GM20000 (cell line): Measurements from ENCODE around the gene KPNA1.
A peak's percentile ranks its signal among the peaks of the same experiment; 100 is the strongest.

Source experiments
- DNase-seq: peaks from one replicate; pipeline ENCODE4 v3.0.0; 2012; ENCODE audit warnings: low spot score
- TF ChIP-seq, protein P1 (sequence below): IDR thresholded peaks from 2 replicates; pipeline ENCODE4 v1.5.1; 2012; ENCODE audit warnings: mild to moderate bottlenecking, control low read depth; ENCODE audit errors: extremely low read depth, missing control alignments

Gene KPNA1

DNA sequence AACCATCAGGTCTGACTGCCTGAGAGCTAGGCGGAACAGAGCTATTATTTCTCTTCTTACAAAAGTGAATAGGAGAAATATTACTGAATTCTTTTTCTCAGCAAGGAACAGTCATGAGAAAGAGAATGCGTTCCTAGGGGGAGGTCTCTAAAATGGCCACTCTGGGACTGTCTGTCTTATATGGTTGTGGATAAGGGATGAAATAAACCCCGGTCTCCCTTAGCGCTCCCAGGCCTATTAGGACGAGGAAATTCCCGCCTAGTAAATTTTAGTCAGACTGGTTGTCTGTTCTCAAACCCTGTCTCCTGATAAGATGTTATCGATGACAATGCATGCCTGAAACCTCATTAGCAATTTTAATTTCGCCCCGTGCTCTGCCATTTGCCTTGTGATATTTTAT lies 78.8 kb downstream of the KPNA1 start:
- no peak for DNase-seq
- TF ChIP-seq, protein P1, sequence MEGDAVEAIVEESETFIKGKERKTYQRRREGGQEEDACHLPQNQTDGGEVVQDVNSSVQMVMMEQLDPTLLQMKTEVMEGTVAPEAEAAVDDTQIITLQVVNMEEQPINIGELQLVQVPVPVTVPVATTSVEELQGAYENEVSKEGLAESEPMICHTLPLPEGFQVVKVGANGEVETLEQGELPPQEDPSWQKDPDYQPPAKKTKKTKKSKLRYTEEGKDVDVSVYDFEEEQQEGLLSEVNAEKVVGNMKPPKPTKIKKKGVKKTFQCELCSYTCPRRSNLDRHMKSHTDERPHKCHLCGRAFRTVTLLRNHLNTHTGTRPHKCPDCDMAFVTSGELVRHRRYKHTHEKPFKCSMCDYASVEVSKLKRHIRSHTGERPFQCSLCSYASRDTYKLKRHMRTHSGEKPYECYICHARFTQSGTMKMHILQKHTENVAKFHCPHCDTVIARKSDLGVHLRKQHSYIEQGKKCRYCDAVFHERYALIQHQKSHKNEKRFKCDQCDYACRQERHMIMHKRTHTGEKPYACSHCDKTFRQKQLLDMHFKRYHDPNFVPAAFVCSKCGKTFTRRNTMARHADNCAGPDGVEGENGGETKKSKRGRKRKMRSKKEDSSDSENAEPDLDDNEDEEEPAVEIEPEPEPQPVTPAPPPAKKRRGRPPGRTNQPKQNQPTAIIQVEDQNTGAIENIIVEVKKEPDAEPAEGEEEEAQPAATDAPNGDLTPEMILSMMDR, result no peak

DNA sequence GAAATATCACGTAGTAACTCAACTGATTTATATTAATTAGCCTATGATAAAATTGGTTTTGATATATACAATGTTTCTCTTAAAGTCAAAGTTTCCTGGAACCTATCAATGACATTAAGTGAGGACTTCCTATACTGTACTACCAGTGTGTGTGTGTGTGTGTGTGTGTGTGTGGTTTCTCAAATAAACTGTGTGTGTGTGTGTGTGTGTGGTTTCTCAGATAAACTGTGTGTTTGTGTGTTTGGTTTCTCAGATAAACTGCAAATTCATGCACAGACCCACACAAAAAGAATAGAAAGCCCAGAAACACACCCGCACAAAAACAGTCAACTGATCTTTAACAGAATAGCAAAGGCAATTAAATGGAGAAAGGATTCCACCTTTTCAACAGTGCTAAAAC lies 84.4 kb downstream of the KPNA1 start:
- no peak for DNase-seq
- TF ChIP-seq, protein P1, result no peak

DNA sequence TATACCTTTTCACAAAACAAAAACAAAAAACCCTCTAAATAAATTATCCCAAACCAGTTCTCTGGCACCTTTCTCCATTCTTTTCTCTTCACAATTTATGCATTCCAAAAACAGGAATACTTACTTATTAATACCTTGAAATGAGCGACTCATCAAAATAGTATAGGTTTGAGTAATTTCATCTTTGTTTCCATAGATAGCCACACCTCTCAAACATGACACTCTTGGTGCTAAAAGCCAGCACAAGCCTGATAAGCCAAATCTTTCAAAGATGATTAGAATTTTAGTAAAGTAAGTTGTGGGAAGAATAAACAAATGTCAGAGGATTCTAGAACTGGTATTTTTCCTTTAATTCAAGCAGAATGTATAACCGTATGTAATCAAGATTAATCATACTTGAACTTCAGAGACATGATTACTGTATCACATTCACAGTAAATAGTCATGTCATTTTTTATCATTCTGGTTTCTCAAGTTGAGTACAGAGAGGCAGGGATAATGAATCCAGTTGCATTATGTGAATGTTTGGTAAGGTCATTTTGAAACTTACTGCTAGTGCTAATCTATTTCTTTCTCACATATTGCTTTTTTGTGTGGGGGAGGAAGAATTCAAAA lies 86.8 kb downstream of the KPNA1 start:
- DNase-seq, result peak; percentile 13
- TF ChIP-seq, protein P1, result no peak

DNA sequence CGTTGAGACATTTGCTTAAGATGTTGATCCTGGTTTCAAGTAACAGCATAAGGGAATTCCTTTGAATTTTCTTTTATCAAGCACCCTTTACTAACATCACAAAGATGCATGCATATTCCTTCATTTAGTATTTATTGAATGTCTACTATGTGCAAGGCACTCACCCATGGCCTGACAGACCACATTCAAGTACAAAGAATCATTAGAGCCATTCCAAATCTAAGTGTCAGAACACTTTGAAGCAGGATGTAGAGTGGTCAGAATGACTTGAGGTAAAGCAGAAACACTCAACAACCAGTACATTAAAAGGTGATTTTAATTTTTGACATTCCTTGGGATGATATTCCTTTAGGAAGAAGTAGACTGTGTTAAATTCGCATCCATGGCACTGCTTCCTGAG lies 92.9 kb downstream of the KPNA1 start:
- TF ChIP-seq, protein P1, result no peak
- no peak for DNase-seq

DNA sequence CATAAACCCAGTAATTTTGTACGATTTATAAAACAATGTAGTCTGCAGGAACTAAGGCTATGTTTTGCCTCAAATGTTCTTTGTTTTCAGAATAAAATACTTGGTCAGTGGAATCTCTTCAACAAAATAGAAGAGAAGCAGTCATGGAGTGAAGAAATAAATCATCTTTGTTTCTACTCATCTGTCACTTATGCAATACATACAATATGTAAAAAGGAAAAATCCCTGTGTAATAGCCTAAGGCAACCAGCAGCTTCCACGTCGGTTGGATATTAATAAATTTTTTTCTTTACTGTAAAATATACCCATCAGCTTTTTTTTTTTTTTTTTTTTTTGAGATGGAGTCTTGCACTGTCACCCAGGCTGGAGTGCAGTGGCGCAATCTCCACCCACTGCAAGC lies 93.6 kb downstream of the KPNA1 start:
- TF ChIP-seq, protein P1, result no peak
- no peak for DNase-seq

DNA sequence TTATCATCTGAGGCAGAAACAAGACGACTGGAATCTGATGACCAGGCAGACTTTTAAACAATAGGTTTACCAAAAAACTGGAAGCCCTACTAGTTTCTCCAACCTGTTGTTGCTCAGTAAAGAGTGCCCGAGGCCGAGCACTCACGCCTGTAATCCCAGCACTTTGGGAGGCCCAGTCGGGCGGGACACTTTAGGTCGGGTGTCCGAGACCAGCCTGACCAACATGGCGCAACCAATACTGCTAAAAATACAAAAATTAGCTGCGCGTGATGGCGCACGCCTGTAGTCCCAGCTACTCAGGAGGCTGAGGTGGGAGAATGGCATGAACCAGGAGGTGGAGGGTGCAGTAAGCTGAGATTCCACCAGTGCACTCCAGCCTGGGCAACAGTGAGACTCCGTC lies 97.8 kb downstream of the KPNA1 start:
- TF ChIP-seq, protein P1, result no peak
- DNase-seq, result no peak

DNA sequence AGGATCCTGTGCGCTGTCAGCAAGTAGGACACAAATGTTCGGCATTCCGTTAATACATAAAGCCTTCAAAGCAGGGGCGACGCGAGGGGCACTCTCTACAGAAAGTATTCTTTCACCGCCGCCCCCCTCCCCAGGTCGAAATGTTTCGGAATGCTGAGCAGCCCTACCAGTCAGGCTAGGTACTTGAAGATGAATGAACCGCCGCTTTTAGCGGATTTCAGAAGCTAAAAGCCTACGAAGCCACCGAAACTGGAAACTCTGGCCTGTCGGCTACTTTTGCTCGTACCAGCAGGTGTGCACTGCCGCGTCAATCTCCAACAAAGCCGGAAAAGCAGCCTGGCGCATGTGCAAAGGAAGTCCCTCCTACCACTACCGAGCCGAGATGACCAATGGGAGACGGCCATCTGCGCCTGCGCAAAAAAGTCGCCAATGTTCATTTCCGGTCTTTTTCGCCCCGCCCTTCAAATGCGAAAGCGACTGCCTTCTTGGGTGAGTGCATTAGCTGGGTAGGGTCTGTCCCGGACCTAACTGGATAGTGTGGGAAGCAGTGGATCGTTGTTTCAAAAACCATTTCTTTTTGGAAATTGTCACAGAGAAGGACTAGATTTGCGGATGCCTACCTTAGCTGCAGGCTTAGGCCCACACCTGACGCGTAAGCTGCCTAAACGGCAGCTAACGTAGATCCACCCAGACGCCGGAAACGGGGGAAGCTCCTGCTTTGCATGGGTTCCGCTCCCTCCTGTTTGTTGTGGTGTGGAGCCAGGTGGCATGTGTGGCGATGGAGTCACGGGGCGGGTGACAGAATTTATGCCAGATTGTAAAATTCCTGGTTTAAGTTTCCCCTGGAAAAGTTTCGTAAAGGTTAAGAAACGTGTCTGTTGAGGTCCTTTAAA lies 98.7 kb downstream of the KPNA1 start, which contains the start of gene WDR5B:
Gene WDR5B, minus strand, starts transcription at position 301 of the 893 bp plus-strand sequence. CDS start 534 bp downstream, outside the sequence.
- TF ChIP-seq, protein P1, result no peak

More for the DNA sequence above, 98.7 kb downstream of the KPNA1 start, which contains the start of gene WDR5B:
- peak; percentile 94 for DNase-seq
